Activated naive CD4-positive, alpha-beta T cell treated with anti-CD3 and anti-CD28 coated beads, Interleukin-2, amount 10 ng/mL, durations not matched to agents 7 days and 5 days (primary cell): Measurements from ENCODE around the gene STARD5.
"Not testable (repeated sequence)": the region's sequence is repeated elsewhere in the genome, so short reads cannot be mapped to it uniquely, and the experiment has no call there.

ENCODE experiments used
- CTCF ChIA-PET: fragments of 350-600 bp; sonication (Branson Sonifier 250); formaldehyde crosslinking; loops from one replicate; lab custom pipeline; 2021; ENCODE audit warnings: antibody characterized with exemption; lab: Charles Lee
- DNase-seq: peaks from one replicate; pipeline ENCODE4 v3.0.0-alpha.2; 2020
- H3K27ac Mint-ChIP-seq: one replicate; pipeline ENCODE4 v1.8.0; 2021; ENCODE audit warnings: mild to moderate bottlenecking, moderate library complexity, mixed read lengths
- H3K27me3 Mint-ChIP-seq: one replicate; pipeline ENCODE4 v1.8.0; 2021; ENCODE audit warnings: mild to moderate bottlenecking, mixed read lengths
- H3K36me3 Mint-ChIP-seq: one replicate; pipeline ENCODE4 v1.8.0; 2021; ENCODE audit warnings: mixed read lengths
- H3K4me1 Mint-ChIP-seq: one replicate; pipeline ENCODE4 v1.8.0; 2021; ENCODE audit warnings: mixed read lengths
- H3K4me3 Mint-ChIP-seq: one replicate; pipeline ENCODE4 v1.8.0; 2021; ENCODE audit warnings: mild to moderate bottlenecking, moderate library complexity, mixed read lengths
- H3K9me3 Mint-ChIP-seq: one replicate; pipeline ENCODE4 v1.8.0; 2021; ENCODE audit warnings: mixed read lengths

STARD5 gene

GRCh38 chr15:81331600-81331999 lies 7.7 kb upstream of the STARD5 start:
- CTCF ChIA-PET, result interaction anchor here (0.6 to 11.3 kb wide), 3 partner anchors 58 to 223 kb away, joined by 3 to 102 read pairs (median 92); no protein-coding TSS in a partner anchor
- H3K4me3 Mint-ChIP-seq, result no peak overlapping the region
- no peak for DNase-seq
- H3K4me1 Mint-ChIP-seq, result peaks cover 14% of the 10 kb centered on the region
- no peak overlapping the region for H3K27ac Mint-ChIP-seq
- no peaks in the 10 kb centered on the region for H3K9me3 Mint-ChIP-seq
- H3K27me3 Mint-ChIP-seq, result peaks cover 4% of the 10 kb centered on the region
- H3K36me3 Mint-ChIP-seq, result no peaks in the 10 kb centered on the region

DNA sequence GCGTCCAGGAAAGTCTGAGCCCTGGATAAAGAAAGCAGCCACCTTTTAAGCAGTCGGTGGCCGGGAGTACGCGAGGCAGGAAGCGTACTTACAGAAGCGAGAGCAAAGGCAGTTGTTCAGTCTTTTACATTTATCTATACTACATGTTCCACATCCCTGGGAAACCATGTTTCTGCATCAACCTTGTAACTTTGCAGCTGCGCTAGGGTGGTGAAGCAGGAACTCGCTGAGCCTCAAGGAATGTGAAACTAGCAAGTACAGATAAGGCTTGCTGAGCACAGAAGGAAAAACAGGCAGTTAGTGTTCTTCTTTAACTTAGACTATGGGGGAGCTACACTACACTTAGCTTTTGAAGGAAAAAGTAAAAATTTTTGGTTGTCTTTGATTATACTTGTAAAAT lies 7.2 kb upstream of the STARD5 start:
- not testable (repeated sequence) for H3K4me3 Mint-ChIP-seq, H3K36me3 Mint-ChIP-seq, H3K27ac Mint-ChIP-seq, H3K9me3 Mint-ChIP-seq, H3K27me3 Mint-ChIP-seq, DNase-seq
- CTCF ChIA-PET, result interaction anchor here (0.6 to 11.3 kb wide), 4 partner anchors 56 to 223 kb away, joined by 3 to 102 read pairs (median 48); no protein-coding TSS in a partner anchor
- peaks cover 14% of the 10 kb centered on the region for H3K4me1 Mint-ChIP-seq

GRCh38 chr15:81330366-81331090 lies 6.6 kb upstream of the STARD5 start:
- H3K4me1 Mint-ChIP-seq, result peaks cover 14% of the 10 kb centered on the region
- no peak overlapping the region for H3K4me3 Mint-ChIP-seq
- H3K9me3 Mint-ChIP-seq, result no peaks in the 10 kb centered on the region
- H3K27me3 Mint-ChIP-seq, result peaks cover 4% of the 10 kb centered on the region
- CTCF ChIA-PET, result interaction anchor here (1.0 to 11.3 kb wide), 2 partner anchors 56 to 64 kb away, joined by 3 to 92 read pairs; no protein-coding TSS in a partner anchor
- no peak for DNase-seq
- H3K27ac Mint-ChIP-seq, result no peak overlapping the region
- no peaks in the 10 kb centered on the region for H3K36me3 Mint-ChIP-seq

- Mint-ChIP-seq H3K4me1 (peaks cover 20% of the 10 kb centered on the region), H3K36me3 (no peaks in the 10 kb centered on the region), H3K9me3 (no peaks in the 10 kb centered on the region), H3K27ac (no peak overlapping the region), H3K27me3 (peaks cover 6% of the 10 kb centered on the region), H3K4me3 (no peak overlapping the region)
- CTCF ChIA-PET, result no interaction called here
- no peak for DNase-seq
Measured at GRCh38 chr15:81329446-81329845, 5.5 kb upstream of the STARD5 start.

DNA sequence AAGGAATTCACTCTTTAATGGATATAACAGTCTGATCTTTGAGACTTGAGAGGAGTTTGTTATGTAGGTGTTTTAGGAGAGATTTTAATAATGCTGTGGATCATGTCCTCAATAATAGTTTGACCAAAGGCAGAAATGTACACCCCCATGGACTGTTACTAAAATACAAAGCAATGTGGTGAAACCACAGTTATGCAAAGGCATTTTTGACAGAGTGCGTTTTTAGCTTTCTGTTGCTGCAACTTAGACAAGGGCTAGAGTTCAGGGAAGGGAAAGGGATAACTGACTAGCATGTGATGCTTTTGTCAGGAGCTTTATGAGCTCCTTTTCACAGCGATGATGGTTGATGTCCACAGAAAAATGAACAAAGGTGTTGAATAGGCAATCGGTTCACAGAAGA lies 3.6 kb upstream of the STARD5 start:
- Mint-ChIP-seq H3K27ac (no peak overlapping the region), H3K4me3 (no peak overlapping the region), H3K36me3 (peaks cover 1% of the 10 kb centered on the region), H3K9me3 (no peaks in the 10 kb centered on the region), H3K4me1 (peaks cover 28% of the 10 kb centered on the region), H3K27me3 (peaks cover 9% of the 10 kb centered on the region)
- CTCF ChIA-PET, result interaction anchor here (0.9 to 3.5 kb wide), 5 partner anchors 8 to 61 kb away, joined by 3 to 13 read pairs (median 6); no protein-coding TSS in a partner anchor
- DNase-seq, result no peak

- Mint-ChIP-seq H3K27ac (no peak overlapping the region), H3K27me3 (peaks cover 9% of the 10 kb centered on the region), H3K9me3 (no peaks in the 10 kb centered on the region), H3K36me3 (peaks cover 5% of the 10 kb centered on the region), H3K4me1 (peaks cover 37% of the 10 kb centered on the region), H3K4me3 (no peak overlapping the region)
- no peak for DNase-seq
- CTCF ChIA-PET, result interaction anchor here (0.6 to 3.5 kb wide), 5 partner anchors 9 to 106 kb away, joined by 4 to 13 read pairs (median 6); no protein-coding TSS in a partner anchor
Measured at GRCh38 chr15:81326466-81327212, 2.7 kb upstream of the STARD5 start.

GRCh38 chr15:81323559-81323943 lies 390 bp downstream of the STARD5 start:
- H3K4me1 Mint-ChIP-seq, result peaks cover 26% of the 10 kb centered on the region
- DNase-seq, result no peak
- peak overlapping the region; percentile 84 for H3K4me3 Mint-ChIP-seq
- peaks cover 9% of the 10 kb centered on the region for H3K27me3 Mint-ChIP-seq
- H3K9me3 Mint-ChIP-seq, result no peaks in the 10 kb centered on the region
- H3K27ac Mint-ChIP-seq, result peak overlapping the region; percentile 66
- peaks cover 19% of the 10 kb centered on the region for H3K36me3 Mint-ChIP-seq
- CTCF ChIA-PET, result interaction anchor here (0.8 to 2.2 kb wide), 4 partner anchors 16 to 57 kb away, joined by 3 to 11 read pairs (median 5); no protein-coding TSS in a partner anchor

DNA sequence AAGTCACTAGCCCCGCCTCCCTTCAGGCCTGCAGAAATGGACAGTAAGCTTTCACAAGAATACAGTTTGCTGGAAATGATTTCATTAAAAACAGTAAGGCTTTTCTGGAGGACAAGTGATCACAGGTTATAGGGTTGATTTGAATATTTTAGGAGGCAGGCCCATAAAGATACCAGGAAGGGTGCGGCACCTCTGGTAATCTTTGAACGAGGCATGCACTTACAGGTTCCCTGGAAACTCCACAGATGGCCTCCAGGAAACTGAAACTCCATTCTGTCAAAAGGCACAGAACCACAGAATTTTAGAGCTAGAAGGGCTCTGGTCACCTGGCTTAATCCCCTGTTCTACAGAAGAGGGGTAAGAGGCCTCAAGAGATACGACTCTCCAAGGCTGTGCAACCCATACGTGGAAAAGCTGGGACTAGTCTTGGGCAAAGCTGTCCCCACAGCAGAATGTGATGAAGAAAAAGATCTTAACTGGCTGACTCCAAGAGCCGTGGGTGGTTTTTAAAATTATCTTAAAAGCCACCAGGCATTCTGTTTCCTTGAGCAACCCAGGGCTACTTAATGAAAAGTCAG lies 1.2 kb downstream of the STARD5 start:
- Mint-ChIP-seq H3K36me3 (peaks cover 20% of the 10 kb centered on the region), H3K27ac (peak overlapping the region; percentile 43), H3K4me1 (peaks cover 26% of the 10 kb centered on the region), H3K9me3 (no peaks in the 10 kb centered on the region), H3K4me3 (peak overlapping the region; percentile 61), H3K27me3 (peaks cover 9% of the 10 kb centered on the region)
- CTCF ChIA-PET, result interaction anchor here (1.6 to 2.2 kb wide), 2 partner anchors 17 to 48 kb away, joined by 3 to 11 read pairs; no protein-coding TSS in a partner anchor
- DNase-seq, result no peak

GRCh38 chr15:81321667-81322066 lies 2.3 kb downstream of the STARD5 start:
- Mint-ChIP-seq H3K27ac (no peak overlapping the region), H3K4me3 (no peak overlapping the region), H3K27me3 (peaks cover 9% of the 10 kb centered on the region), H3K4me1 (peaks cover 26% of the 10 kb centered on the region), H3K9me3 (no peaks in the 10 kb centered on the region), H3K36me3 (peaks cover 26% of the 10 kb centered on the region)
- CTCF ChIA-PET, result interaction anchor here (0.8 to 1.6 kb wide), 2 partner anchors 16 to 22 kb away, joined by 3 read pairs; no protein-coding TSS in a partner anchor
- no peak for DNase-seq

GRCh38 chr15:81317642-81318017 lies 6.3 kb downstream of the STARD5 start:
- no peaks in the 10 kb centered on the region for H3K9me3 Mint-ChIP-seq
- no peak overlapping the region for H3K4me3 Mint-ChIP-seq
- peaks cover 28% of the 10 kb centered on the region for H3K4me1 Mint-ChIP-seq
- DNase-seq, result no peak
- H3K36me3 Mint-ChIP-seq, result peaks cover 49% of the 10 kb centered on the region
- H3K27ac Mint-ChIP-seq, result peak overlapping the region; percentile 37
- CTCF ChIA-PET, result interaction anchor here (0.7 to 1.3 kb wide), 2 partner anchors 42 to 43 kb away, joined by 3 to 4 read pairs; no protein-coding TSS in a partner anchor
- no peaks in the 10 kb centered on the region for H3K27me3 Mint-ChIP-seq

DNA sequence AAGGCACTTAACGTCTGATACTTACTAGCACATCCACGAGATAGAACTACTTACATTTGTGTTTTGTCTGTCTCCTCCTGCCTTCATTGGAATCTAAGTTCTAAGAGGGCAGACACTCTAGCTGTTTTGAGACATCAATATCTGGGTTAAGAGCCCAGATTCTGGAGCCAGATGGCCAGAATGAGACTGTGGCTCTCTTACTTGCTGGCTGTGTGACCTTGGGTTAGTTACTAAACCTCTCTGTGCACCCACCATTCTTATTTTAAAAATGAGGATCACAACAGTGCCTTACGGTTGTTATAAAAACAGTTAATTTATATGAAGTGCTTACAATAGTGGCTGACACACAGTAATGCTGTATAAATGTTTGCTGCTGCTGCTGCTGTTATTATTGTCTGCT lies 7.7 kb downstream of the STARD5 start:
- CTCF ChIA-PET, result interaction anchor here (1.1 kb wide), 1 partner anchor 18 kb away, joined by 3 read pairs; no protein-coding TSS in a partner anchor
- DNase-seq, result no peak
- Mint-ChIP-seq H3K4me1 (peaks cover 28% of the 10 kb centered on the region), H3K36me3 (peaks cover 59% of the 10 kb centered on the region), H3K27me3 (no peaks in the 10 kb centered on the region), H3K4me3 (no peak overlapping the region), H3K9me3 (no peaks in the 10 kb centered on the region), H3K27ac (peak overlapping the region; percentile 34)

DNA sequence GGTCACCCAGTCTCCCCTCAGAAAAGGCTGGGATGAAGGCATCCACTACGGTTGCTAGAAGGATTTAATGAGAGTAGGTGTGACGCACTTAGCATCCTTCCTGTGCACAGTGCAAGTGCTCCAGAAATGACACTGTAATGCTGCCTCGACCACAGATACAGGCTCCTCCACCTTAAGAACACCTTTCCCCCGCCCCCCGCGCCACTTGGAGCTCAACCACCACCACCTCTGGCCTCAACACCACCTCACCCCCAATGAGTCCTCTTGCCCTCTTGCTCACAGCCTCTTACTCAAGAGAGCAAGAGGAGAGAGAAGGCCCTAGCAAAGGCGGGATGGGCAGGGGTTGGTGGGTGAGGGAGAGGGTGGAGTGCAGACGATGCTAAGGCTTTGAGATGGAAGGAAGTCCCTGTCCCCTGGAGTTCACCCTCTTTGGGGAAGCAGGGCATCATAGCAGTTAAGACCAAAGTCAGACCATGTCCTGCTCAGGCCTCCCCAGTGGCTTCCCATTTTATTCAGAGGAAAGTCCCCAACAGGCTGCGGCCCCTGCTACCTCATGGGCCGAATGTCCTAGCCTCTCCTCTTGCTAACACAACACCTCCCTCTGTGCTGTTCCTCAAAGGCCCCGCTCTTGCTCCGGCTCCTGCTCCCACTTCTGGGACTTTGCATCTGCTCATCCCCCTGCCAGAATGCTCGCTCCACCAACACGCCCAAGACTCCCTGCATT lies 8.3 kb downstream of the STARD5 start:
- Mint-ChIP-seq H3K36me3 (peaks cover 64% of the 10 kb centered on the region), H3K9me3 (no peaks in the 10 kb centered on the region), H3K4me3 (no peak overlapping the region), H3K27me3 (no peaks in the 10 kb centered on the region), H3K4me1 (peaks cover 34% of the 10 kb centered on the region), H3K27ac (peak overlapping the region; percentile 42)
- no peak for DNase-seq
- CTCF ChIA-PET, result interaction anchor here (1.0 to 1.1 kb wide), 2 partner anchors 18 to 40 kb away, joined by 3 read pairs; no protein-coding TSS in a partner anchor

DNA sequence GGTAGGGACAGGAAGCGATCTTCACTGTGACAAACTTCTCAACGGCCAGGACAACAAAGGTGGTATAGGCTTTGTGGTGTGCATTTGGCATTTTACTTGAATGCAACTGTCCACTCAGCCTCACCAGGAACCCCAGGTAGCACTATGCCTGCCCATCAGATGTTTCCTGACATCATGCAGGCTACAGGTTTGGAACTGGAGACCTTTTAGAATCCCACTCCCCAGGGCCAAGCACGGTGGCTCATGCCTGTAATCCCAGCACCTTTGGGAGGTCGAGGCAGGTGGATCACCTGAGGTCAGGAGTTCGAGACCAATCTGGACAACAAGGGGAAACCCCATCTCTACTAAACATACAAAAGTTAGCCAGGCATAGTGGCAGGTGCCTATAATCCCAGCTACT lies 9.6 kb downstream of the STARD5 start:
- Mint-ChIP-seq H3K4me1 (peaks cover 46% of the 10 kb centered on the region), H3K27me3 (no peaks in the 10 kb centered on the region), H3K36me3 (peaks cover 68% of the 10 kb centered on the region), H3K4me3 (no peak overlapping the region), H3K27ac (no peak overlapping the region), H3K9me3 (no peaks in the 10 kb centered on the region)
- CTCF ChIA-PET, result no interaction called here
- DNase-seq, result no peak
